ENCODE measurements around the gene PCSK9.

The PCSK9 gene

GRCh38 chr1:55039342-55040082 is at the start of gene PCSK9:
PCSK9 (plus strand) TSS chr1:55039548; CDS start chr1:55039838, 290 bp downstream.
- DNase-seq (ENCODE audit: low read depth), result no peak

GRCh38 chr1:54989968-54990810 is 49.2 kb upstream of the PCSK9 start:
- no peak for DNase-seq (ENCODE audit: low read depth)

- no peak for DNase-seq (ENCODE audit: low read depth)
Observed at GRCh38 chr1:54990916-54991315, 48.4 kb upstream of the PCSK9 start.

GRCh38 chr1:54991939-54992338 is 47.4 kb upstream of the PCSK9 start:
- no peak for DNase-seq (ENCODE audit: low read depth)

- DNase-seq (ENCODE audit: low read depth), result no peak
Observed at GRCh38 chr1:54993140-54993539, 46.2 kb upstream of the PCSK9 start.

- DNase-seq (ENCODE audit: low read depth), result no peak
Observed at GRCh38 chr1:54994355-54994990, 44.9 kb upstream of the PCSK9 start.

- DNase-seq (ENCODE audit: low read depth), result no peak
Observed at GRCh38 chr1:54995013-54995760, 44.2 kb upstream of the PCSK9 start.

- DNase-seq (ENCODE audit: low read depth), result no peak
Observed at GRCh38 chr1:54995835-54996234, 43.5 kb upstream of the PCSK9 start.

GRCh38 chr1:54996359-54996868 is 42.9 kb upstream of the PCSK9 start:
- peak; percentile 48 for DNase-seq (ENCODE audit: low read depth)

GRCh38 chr1:54996869-54997710 is 42.3 kb upstream of the PCSK9 start:
- no peak for DNase-seq (ENCODE audit: low read depth)

- no peak for DNase-seq (ENCODE audit: low read depth)
Observed at GRCh38 chr1:54997711-54997986, 41.7 kb upstream of the PCSK9 start.

GRCh38 chr1:54998100-54998499 is 41.2 kb upstream of the PCSK9 start:
- DNase-seq (ENCODE audit: low read depth), result no peak

- no peak for DNase-seq (ENCODE audit: low read depth)
Observed at GRCh38 chr1:54998677-54999076, 40.7 kb upstream of the PCSK9 start, which contains the start of gene BSND. BSND (plus strand) TSS chr1:54998933; CDS start chr1:54999187, 254 bp downstream.

GRCh38 chr1:55000110-55001085 is 39.0 kb upstream of the PCSK9 start:
- no peak for DNase-seq (ENCODE audit: low read depth)

- DNase-seq (ENCODE audit: low read depth), result no peak
Observed at GRCh38 chr1:55001311-55001710, 38.0 kb upstream of the PCSK9 start.

GRCh38 chr1:55002686-55003085 is 36.7 kb upstream of the PCSK9 start:
- DNase-seq (ENCODE audit: low read depth), result no peak

GRCh38 chr1:55005351-55006140 is 33.8 kb upstream of the PCSK9 start:
- no peak for DNase-seq (ENCODE audit: low read depth)

GRCh38 chr1:55006931-55007330 is 32.4 kb upstream of the PCSK9 start:
- no peak for DNase-seq (ENCODE audit: low read depth)

GRCh38 chr1:55007625-55008024 is 31.7 kb upstream of the PCSK9 start:
- DNase-seq (ENCODE audit: low read depth), result no peak

Data from stimulated activated CD8-positive, alpha-beta memory T cell treated with anti-CD3 and anti-CD28 coated beads, Interleukin-12 subunit alpha, Interleukin-12 subunit beta, amount 100 ng/mL, for 4 hours (primary cell).